SK-N-MC (cell line): ENCODE results near the gene GPNMB.

ENCODE experiments used
- EZH2 ChIP-seq: fragments of 200-600 bp; sonication (generic); IDR thresholded peaks from one replicate; pipeline ENCODE4 v1.6.1; 2017; ENCODE audit warnings: antibody characterized with exemption
- POLR2AphosphoS5 ChIP-seq: IDR thresholded peaks from 2 replicates; pipeline ENCODE4 v1.6.1; 2012; ENCODE audit warnings: mild to moderate bottlenecking, low read depth, low read length, borderline replicate concordance

- TF ChIP-seq EZH2 (no peak), POLR2AphosphoS5 (no peak)
Observed at GRCh38 chr7:23208316-23208715, 38.3 kb upstream of the GPNMB start.
